GM12878 (cell line): ENCODE data around the gene NT5C2. TPM values are rescaled to one million over a fixed set of nuclear protein-coding genes. Genes with fewer than 3 reads are reported as not detected.

Source experiments
- ATAC-seq: fragments of 200-7000 bp; cut with Tn5 transposase; 3 replicates; pipeline ENCODE4 v1.9.1; 2020; ENCODE audit warnings: mild to moderate bottlenecking, moderate library complexity
- BruUV-seq: library from RNA; stranded (reverse); fragments of 400-500 nt; replicated peaks from 2 replicates; lab custom pipeline; 2021; lab: Mats Ljungman, UMichigan
- CTCF ChIA-PET: fragments of 300-600 bp; sonication (Branson Sonifier 250); formaldehyde crosslinking; extraction: SDS; loops from one replicate; lab custom pipeline; 2021; ENCODE audit warnings: inconsistent platforms; lab: Yijun Ruan, JAX
- POLR2A ChIA-PET: fragments of 350-600 bp; formaldehyde crosslinking; extraction: SDS; loops from one replicate; lab custom pipeline; 2021; ENCODE audit warnings: inconsistent platforms; lab: Charles Lee
- RAD21 ChIA-PET: fragments of 300-600 bp; sonication (Branson Sonifier 250); formaldehyde crosslinking; loops from one replicate; lab custom pipeline; 2023; ENCODE audit warnings: antibody characterized with exemption; ENCODE audit not compliant: unreplicated experiment; lab: Charles Lee
- SMC1A ChIA-PET: fragments of 300-600 bp; sonication (Branson Sonifier 250); formaldehyde crosslinking; loops from one replicate; lab custom pipeline; 2023; ENCODE audit not compliant: unreplicated experiment, uncharacterized antibody; lab: Charles Lee
- DNase-seq: peaks from one replicate; pipeline ENCODE4 v3.0.0-alpha.2; 2011; ENCODE audit warnings: low read depth, low spot score
- FAIRE-seq: peaks from 3 replicates; lab custom pipeline; 2011; peaks lifted over from hg19 to GRCh38; lab: Jason Lieb, UNC
- H2AFZ ChIP-seq: 2 replicates; pipeline ENCODE4 v1.6.0; 2011; ENCODE audit warnings: low read depth, low read length, control low read depth; ENCODE audit not compliant: control insufficient read depth
- H3K27ac ChIP-seq: 2 replicates; pipeline ENCODE4 v1.5.1; 2011; ENCODE audit warnings: control low read depth; ENCODE audit not compliant: control insufficient read depth, insufficient read depth
- H3K27me3 ChIP-seq, 2 experiments: replicated peaks in 1 of 2; 2 replicates each; pipeline versions ENCODE4 v1.6.0 to v1.6.1; 2011; ENCODE audit warnings: low read length in 1 of 2; ENCODE audit not compliant: control insufficient read depth in 2 of 2, insufficient read depth in 2 of 2
- H3K36me3 ChIP-seq, 2 experiments: 2 replicates each; pipeline ENCODE4 v1.5.1; 2011; ENCODE audit warnings: low read length in 1 of 2; ENCODE audit not compliant: control insufficient read depth in 2 of 2, insufficient read depth in 2 of 2
- H3K4me1 ChIP-seq: 2 replicates; pipeline ENCODE4 v1.6.1; 2011; ENCODE audit warnings: mild to moderate bottlenecking, low read length, moderate library complexity, mixed read lengths; ENCODE audit not compliant: control insufficient read depth, insufficient read depth
- H3K4me2 ChIP-seq: 2 replicates; pipeline ENCODE4 v1.6.0; 2011; ENCODE audit warnings: control low read depth; ENCODE audit not compliant: control insufficient read depth, insufficient read depth
- H3K4me3 ChIP-seq: fragments of 200-600 bp; sonication (generic); 2 replicates; pipeline ENCODE4 v1.5.1; 2016
- H3K79me2 ChIP-seq: 2 replicates; pipeline ENCODE4 v1.6.0; 2011; ENCODE audit warnings: low read length; ENCODE audit not compliant: control insufficient read depth, insufficient read depth
- H3K9ac ChIP-seq: 2 replicates; pipeline ENCODE4 v1.8.0; 2011; ENCODE audit warnings: low read length, control low read depth, mixed read lengths; ENCODE audit not compliant: control insufficient read depth, insufficient read depth
- H3K9me3 ChIP-seq: replicated peaks from 3 replicates; pipeline ENCODE4 v1.5.1; 2011; ENCODE audit warnings: mild to moderate bottlenecking, low read length; ENCODE audit not compliant: control insufficient read depth, insufficient read depth
- H4K20me1 ChIP-seq: 2 replicates; pipeline ENCODE4 v1.6.0; 2011; ENCODE audit not compliant: control insufficient read depth, insufficient read depth
- BRCA1 ChIP-seq: IDR thresholded peaks from 2 replicates; pipeline ENCODE4 v1.6.1; 2011; ENCODE audit warnings: low read depth, low read length, improper control_type of control experiment
- FOXM1 ChIP-seq: IDR thresholded peaks from 2 replicates; pipeline ENCODE4 v1.6.1; 2012; ENCODE audit warnings: low read depth, mild to moderate bottlenecking, inconsistent platforms, low read length, moderate library complexity
- MYC ChIP-seq: IDR thresholded peaks from 2 replicates; pipeline ENCODE4 v1.6.1; 2011; ENCODE audit warnings: mild to moderate bottlenecking, low read length, moderate library complexity, inconsistent platforms; ENCODE audit not compliant: insufficient read depth, insufficient replicate concordance, insufficient read length, severe bottlenecking
- POLR2AphosphoS5 ChIP-seq: IDR thresholded peaks from 2 replicates; pipeline ENCODE4 v1.6.1; 2011; ENCODE audit warnings: mild to moderate bottlenecking, low read length, inconsistent platforms
- RAD21 ChIP-seq: IDR thresholded peaks from 2 replicates; pipeline ENCODE4 v1.6.1; 2011; ENCODE audit warnings: mild to moderate bottlenecking, low read depth, low read length, moderate library complexity; ENCODE audit not compliant: insufficient read depth
- RELA ChIP-seq: fragments of 450-650 bp; IDR thresholded peaks from 2 replicates; pipeline ENCODE4 v1.8.0; 2014; ENCODE audit warnings: borderline replicate concordance; ENCODE audit not compliant: partially characterized antibody
- SRF ChIP-seq, 2 experiments: IDR thresholded peaks; 2 replicates each; pipeline ENCODE4 v1.6.1; 2011; ENCODE audit warnings: low read depth in 2 of 2, low read length in 2 of 2, mild to moderate bottlenecking in 1 of 2, moderate library complexity in 1 of 2
- SUZ12 ChIP-seq: fragments of 200-600 bp; sonication (generic); IDR thresholded peaks from one replicate; pipeline ENCODE4 v1.6.1; 2018; ENCODE audit warnings: antibody characterized with exemption, mild to moderate bottlenecking; ENCODE audit not compliant: unreplicated experiment
- ZNF207 ChIP-seq: fragments of 450-650 bp; IDR thresholded peaks from 2 replicates; pipeline ENCODE4 v1.6.1; 2014; ENCODE audit warnings: antibody characterized with exemption, mild to moderate bottlenecking, borderline replicate concordance
- WGBS: methylation state at CpG from one replicate; pipeline ENCODE4 v1.1.6; 2016; ENCODE audit warnings: low lambda C conversion rate; ENCODE audit not compliant: insufficient replicate concordance, insufficient coverage; ENCODE audit errors: missing lambda C conversion rate; 5-methylcytosine and 5-hydroxymethylcytosine counted together
- in situ Hi-C: fragments of 300-500 bp; cut with MboI; formaldehyde crosslinking; loops from 9 replicates; pipeline ENCODE4 v1.14.3; 2018; ENCODE audit warnings: mixed read lengths
- intact Hi-C: fragments of 100-400 bp; cut with micrococcal nuclease; formaldehyde crosslinking; loops from one replicate; pipeline ENCODE4 v1.14.2; 2022; ENCODE audit not compliant: unreplicated experiment
- polyA plus RNA-seq, 11 experiments: library from polyadenylated mRNA; depleted of rRNA in 4 of 11; unstranded in 6 of 11; stranded (reverse) in 5 of 11; fragments of >200 nt; fragmentation: Nextera tagmentation in 4 of 11; fragmentation: Illumina TruSeq in 1 of 11; extraction: Ambion mirVana in 4 of 11; extraction: Trizol in 1 of 11; gene quantifications; 1 replicate in 1 of 11; 2 replicates in 10 of 11; pipeline versions ENCODE4 v1.2.1 to v1.2.3, GENCODE V29; 2011 to 2016; ENCODE audit warnings: inconsistent platforms in 2 of 11, missing spikeins in 2 of 11, low read depth in 1 of 11
- total RNA-seq, 4 experiments: library from RNA; depleted of rRNA in 3 of 4; stranded (reverse); fragments of >200 nt in 3 of 4; fragmentation: Illumina TruSeq in 1 of 4; extraction: Trizol in 1 of 4; gene quantifications; 2 replicates each; pipeline versions ENCODE4 v1.2.1 to v1.2.3, GENCODE V29; 2013 to 2021
- TF ChIP-seq, protein P1 (sequence below): IDR thresholded peaks from 2 replicates; pipeline ENCODE4 v1.6.1; 2012; ENCODE audit warnings: low read length, inconsistent platforms
- TF ChIP-seq, protein P2 (sequence below): fragments of 450-650 bp; IDR thresholded peaks from 2 replicates; pipeline ENCODE4 v1.6.1; 2018; ENCODE audit warnings: borderline replicate concordance, mild to moderate bottlenecking; ENCODE audit not compliant: partially characterized antibody
- TF ChIP-seq, protein P3 (sequence below): fragments of 450-650 bp; formaldehyde crosslinking; IDR thresholded peaks from 2 replicates; pipeline ENCODE4 v1.4.0; 2022; ENCODE audit warnings: mild to moderate bottlenecking, moderate library complexity

Gene NT5C2
- total and polyA plus RNA-seq, 10 of the 15 experiments (the other 5 are each of a cell fraction or from before 2014, with no cell fraction given): 15.8 to 70.1 (median 56.0) TPM

DNA sequence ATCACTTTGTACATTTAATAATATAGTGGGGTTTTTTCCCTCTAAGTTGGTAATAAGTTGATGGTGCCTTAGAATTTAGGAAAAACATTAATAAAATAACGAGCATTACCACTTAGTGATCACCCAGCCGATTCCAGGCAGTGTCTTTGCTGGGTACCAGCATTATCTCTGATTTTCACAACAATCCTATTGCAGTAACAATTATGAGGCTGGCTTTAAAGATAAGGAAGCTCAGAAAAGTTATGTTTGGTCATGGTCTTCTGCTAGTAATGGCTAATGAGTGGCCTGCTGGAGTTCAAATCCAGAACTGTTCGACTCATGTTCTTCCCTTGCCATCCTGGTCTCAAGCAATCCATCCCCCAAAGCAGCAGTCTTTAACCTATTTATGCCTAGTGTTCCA, 147.1 kb downstream of the NT5C2 start (continued):
- TF ChIP-seq, protein P1, sequence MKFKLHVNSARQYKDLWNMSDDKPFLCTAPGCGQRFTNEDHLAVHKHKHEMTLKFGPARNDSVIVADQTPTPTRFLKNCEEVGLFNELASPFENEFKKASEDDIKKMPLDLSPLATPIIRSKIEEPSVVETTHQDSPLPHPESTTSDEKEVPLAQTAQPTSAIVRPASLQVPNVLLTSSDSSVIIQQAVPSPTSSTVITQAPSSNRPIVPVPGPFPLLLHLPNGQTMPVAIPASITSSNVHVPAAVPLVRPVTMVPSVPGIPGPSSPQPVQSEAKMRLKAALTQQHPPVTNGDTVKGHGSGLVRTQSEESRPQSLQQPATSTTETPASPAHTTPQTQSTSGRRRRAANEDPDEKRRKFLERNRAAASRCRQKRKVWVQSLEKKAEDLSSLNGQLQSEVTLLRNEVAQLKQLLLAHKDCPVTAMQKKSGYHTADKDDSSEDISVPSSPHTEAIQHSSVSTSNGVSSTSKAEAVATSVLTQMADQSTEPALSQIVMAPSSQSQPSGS: no peak
- TF ChIP-seq BRCA1 (no peak), MYC (no peak), RAD21 (no peak)
- TF ChIP-seq, all 136 proteins: peak for 0

DNA sequence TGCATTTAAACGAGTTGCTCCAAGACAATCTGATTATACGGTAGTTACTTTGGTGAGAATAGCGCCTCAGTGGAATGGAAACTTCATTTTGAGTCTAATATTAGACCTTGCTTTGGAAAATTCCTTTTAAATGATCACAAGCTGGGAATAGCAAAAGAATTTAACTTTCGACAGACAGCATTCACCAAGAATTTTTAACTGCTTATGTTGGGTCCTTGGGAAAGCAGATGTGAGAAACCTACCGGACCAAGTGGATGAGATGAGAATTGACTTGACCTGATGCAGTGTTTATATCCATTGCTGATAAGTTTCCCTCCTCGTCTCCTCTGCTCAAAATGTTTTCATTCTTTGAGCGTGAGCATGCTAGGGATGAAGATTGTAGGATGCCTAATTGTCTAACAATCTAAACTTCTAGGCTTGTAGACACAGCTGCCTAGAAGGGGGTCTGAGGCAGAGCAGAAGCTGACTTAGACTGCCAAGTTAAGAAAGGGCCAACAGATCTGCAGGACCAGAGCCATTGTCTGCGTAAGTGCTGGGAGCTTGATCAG, 148.1 kb downstream of the NT5C2 start:
- H3K9me3 ChIP-seq: no peaks in the 10 kb centered on the region
- TF ChIP-seq ZNF207: no peak
- no peak for TF ChIP-seq RELA
- TF ChIP-seq SRF (IDR thresholded peaks at IDR 0.05; ENCODE audit: low read depth in 2 of 2, low read length in 2 of 2): no peak
- TF ChIP-seq, protein P2, sequence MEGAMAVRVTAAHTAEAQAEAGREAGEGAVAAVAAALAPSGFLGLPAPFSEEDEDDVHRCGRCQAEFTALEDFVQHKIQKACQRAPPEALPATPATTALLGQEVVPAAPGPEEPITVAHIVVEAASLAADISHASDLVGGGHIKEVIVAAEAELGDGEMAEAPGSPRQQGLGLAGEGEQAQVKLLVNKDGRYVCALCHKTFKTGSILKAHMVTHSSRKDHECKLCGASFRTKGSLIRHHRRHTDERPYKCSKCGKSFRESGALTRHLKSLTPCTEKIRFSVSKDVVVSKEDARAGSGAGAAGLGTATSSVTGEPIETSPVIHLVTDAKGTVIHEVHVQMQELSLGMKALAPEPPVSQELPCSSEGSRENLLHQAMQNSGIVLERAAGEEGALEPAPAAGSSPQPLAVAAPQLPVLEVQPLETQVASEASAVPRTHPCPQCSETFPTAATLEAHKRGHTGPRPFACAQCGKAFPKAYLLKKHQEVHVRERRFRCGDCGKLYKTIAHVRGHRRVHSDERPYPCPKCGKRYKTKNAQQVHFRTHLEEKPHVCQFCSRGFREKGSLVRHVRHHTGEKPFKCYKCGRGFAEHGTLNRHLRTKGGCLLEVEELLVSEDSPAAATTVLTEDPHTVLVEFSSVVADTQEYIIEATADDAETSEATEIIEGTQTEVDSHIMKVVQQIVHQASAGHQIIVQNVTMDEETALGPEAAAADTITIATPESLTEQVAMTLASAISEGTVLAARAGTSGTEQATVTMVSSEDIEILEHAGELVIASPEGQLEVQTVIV: no peak
- TF ChIP-seq, protein P3, sequence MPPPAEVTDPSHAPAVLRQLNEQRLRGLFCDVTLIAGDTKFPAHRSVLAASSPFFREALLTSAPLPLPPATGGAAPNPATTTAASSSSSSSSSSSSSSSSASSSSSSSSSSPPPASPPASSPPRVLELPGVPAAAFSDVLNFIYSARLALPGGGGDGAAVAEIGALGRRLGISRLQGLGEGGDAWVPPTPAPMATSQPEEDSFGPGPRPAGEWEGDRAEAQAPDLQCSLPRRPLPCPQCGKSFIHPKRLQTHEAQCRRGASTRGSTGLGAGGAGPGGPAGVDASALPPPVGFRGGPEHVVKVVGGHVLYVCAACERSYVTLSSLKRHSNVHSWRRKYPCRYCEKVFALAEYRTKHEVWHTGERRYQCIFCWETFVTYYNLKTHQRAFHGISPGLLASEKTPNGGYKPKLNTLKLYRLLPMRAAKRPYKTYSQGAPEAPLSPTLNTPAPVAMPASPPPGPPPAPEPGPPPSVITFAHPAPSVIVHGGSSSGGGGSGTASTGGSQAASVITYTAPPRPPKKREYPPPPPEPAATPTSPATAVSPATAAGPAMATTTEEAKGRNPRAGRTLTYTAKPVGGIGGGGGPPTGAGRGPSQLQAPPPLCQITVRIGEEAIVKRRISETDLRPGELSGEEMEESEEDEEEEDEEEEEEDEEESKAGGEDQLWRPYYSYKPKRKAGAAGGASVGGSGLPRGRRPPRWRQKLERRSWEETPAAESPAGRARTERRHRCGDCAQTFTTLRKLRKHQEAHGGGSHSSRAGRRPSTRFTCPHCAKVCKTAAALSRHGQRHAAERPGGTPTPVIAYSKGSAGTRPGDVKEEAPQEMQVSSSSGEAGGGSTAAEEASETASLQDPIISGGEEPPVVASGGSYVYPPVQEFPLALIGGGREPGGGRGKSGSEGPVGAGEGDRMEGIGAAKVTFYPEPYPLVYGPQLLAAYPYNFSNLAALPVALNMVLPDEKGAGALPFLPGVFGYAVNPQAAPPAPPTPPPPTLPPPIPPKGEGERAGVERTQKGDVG (CRISPR knock-in tag): no peak
- TF ChIP-seq SUZ12: no peak
- TF ChIP-seq POLR2AphosphoS5: no peak
- no peak for TF ChIP-seq FOXM1

More for the DNA sequence above, 148.1 kb downstream of the NT5C2 start:
- RAD21 ChIA-PET: no interaction called here
- Histone ChIP-seq H3K27me3 (no peaks in the 10 kb centered on the region), H3K4me2 (no peak overlapping the region), H3K9ac (no peak overlapping the region), H3K79me2 (no peaks in the 10 kb centered on the region), H3K4me1 (no peaks in the 10 kb centered on the region), H2AFZ (no peak overlapping the region), H3K36me3 (no peaks in the 10 kb centered on the region), H3K4me3 (no peak overlapping the region), H4K20me1 (no peaks in the 10 kb centered on the region), H3K27ac (no peak overlapping the region)
- SMC1A ChIA-PET: interaction anchor here (0.7 to 1.1 kb wide), 2 partner anchors 22 to 351 kb away, joined by 3 read pairs; no protein-coding TSS in a partner anchor
- BruUV-seq: no TSS peak
- no peak for FAIRE-seq
- in situ Hi-C loops: no loop called here
- 90% methylated on average over 8 of the region's 8 CpGs for WGBS
- POLR2A ChIA-PET: no interaction called here
- intact Hi-C loops: no loop called here
- no peak for ATAC-seq
- DNase-seq: no peak
- CTCF ChIA-PET: interaction anchor here (0.9 to 1.4 kb wide), 3 partner anchors 9 to 205 kb away, joined by 3 to 7 read pairs (median 4); no protein-coding TSS in a partner anchor
